ENCODE data around the gene BCAS4.

BCAS4 gene

DNA sequence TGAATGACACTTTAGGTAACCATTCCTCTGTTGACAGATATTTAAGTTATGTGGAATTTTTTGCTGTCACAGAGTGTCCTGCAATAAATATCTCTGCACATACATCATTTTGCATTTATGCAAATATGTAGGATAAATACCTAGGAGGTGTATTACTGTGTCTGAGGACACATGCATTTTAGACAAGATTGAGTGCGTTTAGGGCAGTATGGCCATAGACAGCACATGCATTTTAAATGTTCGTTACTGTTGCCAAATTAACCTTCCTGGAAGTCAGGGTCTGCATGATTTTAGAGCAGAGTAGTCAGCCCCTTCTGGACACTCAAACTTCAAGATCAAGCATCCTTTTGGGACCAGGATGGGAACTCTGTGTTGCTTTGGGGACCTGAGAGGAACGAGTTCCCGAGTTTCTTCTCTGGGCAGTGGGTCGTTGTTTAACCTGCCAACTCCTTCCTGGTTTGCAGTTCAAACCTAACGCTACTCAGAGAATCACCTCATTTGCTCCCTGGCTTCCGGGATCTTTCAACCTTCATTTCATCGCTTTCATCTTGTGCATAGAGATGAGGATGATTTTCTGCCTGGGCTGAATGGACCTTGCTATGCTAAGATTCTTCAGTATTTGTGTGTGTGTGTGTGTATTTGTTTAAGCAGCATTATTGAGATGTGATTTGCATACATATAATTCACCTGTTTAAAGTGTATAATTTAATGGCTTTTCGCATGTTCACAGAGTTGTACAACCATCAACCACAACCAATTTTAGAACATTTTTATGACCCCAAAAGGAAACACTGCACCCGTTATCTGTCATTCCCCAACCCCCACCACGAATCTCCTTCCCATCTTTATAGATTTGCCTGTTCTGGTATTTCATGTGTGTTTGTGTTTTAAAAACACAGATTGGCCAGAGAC is 9.8 kb downstream of the BCAS4 start:
- Histone ChIP-seq H3K9me3 (ENCODE audit: control insufficient read depth, low read length) (no peaks in the 10 kb centered on the region), H3K9ac (ENCODE audit: low read length) (no peak overlapping the region), H3K4me1 (ENCODE audit: control insufficient read depth, insufficient read depth, low read length) (no peaks in the 10 kb centered on the region), H3K4me3 (ENCODE audit: low read length) (no peak overlapping the region), H3K27me3 (ENCODE audit: control insufficient read depth, insufficient read depth, low read length) (no peaks in the 10 kb centered on the region), H3K36me3 (ENCODE audit: control insufficient read depth, insufficient read depth, low read length) (no peaks in the 10 kb centered on the region)

DNA sequence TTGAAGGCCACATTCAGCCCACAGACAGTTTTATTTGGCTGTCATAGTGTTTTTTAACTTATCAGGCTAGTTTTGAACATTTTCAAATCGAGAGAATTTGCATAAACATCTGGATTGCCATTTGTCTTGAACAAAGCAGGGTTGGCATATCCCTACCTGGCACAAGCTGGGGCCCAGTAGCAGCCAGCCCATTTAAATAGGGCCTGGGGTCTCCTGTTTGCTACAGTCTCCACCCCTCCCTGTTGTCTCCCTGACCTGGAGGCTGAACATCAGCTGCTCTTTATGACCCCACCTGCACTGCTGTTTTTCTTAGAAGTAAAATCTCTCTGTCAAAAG is 10.5 kb downstream of the BCAS4 start:
- H3K9me3 ChIP-seq (ENCODE audit: control insufficient read depth, low read length): no peaks in the 10 kb centered on the region
- no peaks in the 10 kb centered on the region for H3K27me3 ChIP-seq (ENCODE audit: control insufficient read depth, insufficient read depth, low read length)
- no peak overlapping the region for H3K9ac ChIP-seq (ENCODE audit: low read length)
- no peaks in the 10 kb centered on the region for H3K36me3 ChIP-seq (ENCODE audit: control insufficient read depth, insufficient read depth, low read length)
- H3K4me1 ChIP-seq (ENCODE audit: control insufficient read depth, insufficient read depth, low read length): no peaks in the 10 kb centered on the region
- no peak overlapping the region for H3K4me3 ChIP-seq (ENCODE audit: low read length)

DNA sequence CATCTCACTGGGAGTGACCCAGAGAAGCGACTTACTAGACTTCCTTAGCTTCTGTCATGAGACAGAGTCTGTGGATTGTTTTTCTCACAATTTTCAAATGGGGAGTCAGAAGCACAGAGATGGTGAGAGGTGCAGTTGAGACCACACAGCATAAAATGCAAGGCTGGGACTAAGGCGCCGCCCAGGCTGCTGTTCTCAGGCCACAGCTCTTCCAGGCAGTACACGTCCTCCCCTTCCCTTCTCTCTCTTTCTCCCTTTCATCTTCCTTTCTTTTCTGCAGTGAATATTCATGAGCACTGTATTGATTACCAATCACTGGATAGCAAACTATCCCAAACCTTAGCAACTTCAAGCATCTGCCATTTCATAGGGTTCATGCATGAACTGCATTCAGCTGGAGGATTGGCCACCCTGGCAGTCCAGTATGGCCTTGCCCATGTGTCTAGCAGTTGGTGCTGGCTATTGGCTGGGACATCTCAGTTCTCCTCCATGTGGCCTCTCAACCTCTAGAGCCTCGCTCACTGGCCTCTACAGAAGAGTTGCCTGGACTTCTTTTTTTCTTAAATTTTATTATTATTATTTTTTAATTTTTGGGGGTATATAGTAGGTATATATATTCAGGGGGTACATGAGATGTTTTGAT is 11.4 kb downstream of the BCAS4 start:
- Histone ChIP-seq H3K27me3 (ENCODE audit: control insufficient read depth, insufficient read depth, low read length) (no peaks in the 10 kb centered on the region), H3K4me1 (ENCODE audit: control insufficient read depth, insufficient read depth, low read length) (no peaks in the 10 kb centered on the region), H3K9me3 (ENCODE audit: control insufficient read depth, low read length) (no peaks in the 10 kb centered on the region), H3K9ac (ENCODE audit: low read length) (no peak overlapping the region), H3K36me3 (ENCODE audit: control insufficient read depth, insufficient read depth, low read length) (no peaks in the 10 kb centered on the region), H3K4me3 (ENCODE audit: low read length) (no peak overlapping the region)

DNA sequence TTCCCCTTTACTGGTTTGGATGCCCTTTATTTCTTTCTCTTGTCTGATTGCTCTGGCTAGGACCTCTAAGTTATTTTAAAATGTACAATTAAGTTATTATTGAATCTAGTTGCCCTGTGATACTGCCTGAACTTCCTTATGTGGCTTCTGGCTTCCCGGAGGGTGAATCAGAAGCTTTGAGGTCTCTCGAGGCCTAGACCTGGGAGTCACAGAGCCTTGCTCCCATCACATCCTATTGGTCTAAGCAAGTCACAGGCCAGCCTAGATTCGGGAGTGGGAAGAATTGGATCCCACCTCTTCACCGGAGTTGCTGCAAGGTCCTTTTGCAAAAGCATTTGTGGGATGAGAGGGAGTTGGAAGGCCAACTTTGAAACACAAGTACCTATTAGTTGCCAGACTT is 15.2 kb downstream of the BCAS4 start:
- Histone ChIP-seq H3K27me3 (ENCODE audit: control insufficient read depth, insufficient read depth, low read length) (no peaks in the 10 kb centered on the region), H3K36me3 (ENCODE audit: control insufficient read depth, insufficient read depth, low read length) (no peaks in the 10 kb centered on the region), H3K9ac (ENCODE audit: low read length) (no peak overlapping the region), H3K4me3 (ENCODE audit: low read length) (no peak overlapping the region), H3K4me1 (ENCODE audit: control insufficient read depth, insufficient read depth, low read length) (no peaks in the 10 kb centered on the region), H3K9me3 (ENCODE audit: control insufficient read depth, low read length) (no peaks in the 10 kb centered on the region)

DNA sequence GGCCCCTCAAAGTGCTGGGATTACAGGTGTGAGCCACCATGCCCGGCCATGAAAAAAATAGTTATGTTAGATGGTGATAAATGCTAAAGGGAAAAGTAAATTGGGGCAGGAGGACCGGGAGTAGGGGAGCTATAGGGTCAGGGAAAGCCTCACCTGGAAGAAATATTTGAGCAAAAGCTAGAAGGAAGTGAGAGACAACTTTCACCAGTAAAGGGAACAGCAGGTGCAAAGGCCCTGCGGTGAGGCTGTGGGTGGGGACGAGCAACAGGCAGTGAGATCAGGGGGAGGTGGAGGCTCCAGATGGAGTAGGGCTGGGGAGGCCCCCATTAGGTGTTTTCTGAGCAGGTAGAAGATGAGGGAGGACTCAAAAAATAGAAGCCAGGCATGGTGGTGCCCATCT is 16.0 kb downstream of the BCAS4 start:
- Histone ChIP-seq H3K9me3 (ENCODE audit: control insufficient read depth, low read length) (no peaks in the 10 kb centered on the region), H3K4me1 (ENCODE audit: control insufficient read depth, insufficient read depth, low read length) (no peaks in the 10 kb centered on the region), H3K4me3 (ENCODE audit: low read length) (no peak overlapping the region), H3K27me3 (ENCODE audit: control insufficient read depth, insufficient read depth, low read length) (no peaks in the 10 kb centered on the region), H3K9ac (ENCODE audit: low read length) (no peak overlapping the region), H3K36me3 (ENCODE audit: control insufficient read depth, insufficient read depth, low read length) (no peaks in the 10 kb centered on the region)

DNA sequence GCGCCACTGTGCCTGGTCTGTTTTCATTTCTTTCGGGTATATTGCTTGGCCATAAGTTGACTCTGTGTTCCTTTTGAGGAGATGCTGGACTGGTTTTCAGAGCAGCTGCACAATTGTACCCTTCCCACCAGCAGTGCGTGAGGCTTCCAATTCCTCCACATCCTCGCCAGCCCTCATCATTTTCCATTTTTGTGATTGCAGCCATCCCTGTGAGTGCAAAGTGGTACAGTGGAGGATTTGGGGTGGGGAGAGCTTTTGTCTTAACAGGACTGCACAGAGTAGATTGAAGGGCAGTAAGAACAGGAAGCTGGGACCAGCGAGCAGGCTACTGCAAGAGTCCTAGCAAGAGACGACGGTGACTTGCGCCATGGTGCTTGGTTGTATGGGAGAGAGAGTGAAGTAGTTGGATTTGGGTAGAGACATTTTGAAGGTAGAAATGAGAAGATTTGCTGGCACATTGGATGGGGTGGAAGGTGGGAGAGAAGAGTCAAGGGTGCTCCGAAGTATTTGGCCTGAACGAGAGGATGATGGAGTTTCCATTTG is 18.3 kb downstream of the BCAS4 start:
- Histone ChIP-seq H3K27me3 (ENCODE audit: control insufficient read depth, insufficient read depth, low read length) (no peaks in the 10 kb centered on the region), H3K4me1 (ENCODE audit: control insufficient read depth, insufficient read depth, low read length) (peaks cover 4% of the 10 kb centered on the region), H3K9ac (ENCODE audit: low read length) (no peak overlapping the region), H3K4me3 (ENCODE audit: low read length) (no peak overlapping the region), H3K36me3 (ENCODE audit: control insufficient read depth, insufficient read depth, low read length) (no peaks in the 10 kb centered on the region), H3K9me3 (ENCODE audit: control insufficient read depth, low read length) (no peaks in the 10 kb centered on the region)

DNA sequence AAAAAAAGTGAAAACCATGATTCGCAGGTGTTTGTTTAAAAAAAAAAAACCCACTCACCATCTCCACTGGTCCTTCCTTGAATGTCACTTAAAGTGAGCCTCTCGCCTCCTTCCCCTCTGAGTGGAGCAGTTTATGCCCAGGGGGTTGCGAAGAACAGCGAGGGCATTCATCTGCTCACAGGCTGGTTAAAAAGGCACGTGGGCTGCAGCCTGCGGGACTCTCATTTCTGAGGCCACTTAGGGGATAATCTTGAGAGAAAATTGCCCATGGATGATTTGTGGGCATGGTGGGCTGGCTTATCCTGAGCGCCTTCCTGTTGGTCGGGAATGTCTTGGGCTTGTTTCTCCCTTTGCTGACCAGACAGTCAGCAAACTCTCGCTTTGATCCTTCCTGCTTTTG is 18.9 kb downstream of the BCAS4 start:
- Histone ChIP-seq H3K9me3 (ENCODE audit: control insufficient read depth, low read length) (no peaks in the 10 kb centered on the region), H3K27me3 (ENCODE audit: control insufficient read depth, insufficient read depth, low read length) (no peaks in the 10 kb centered on the region), H3K9ac (ENCODE audit: low read length) (no peak overlapping the region), H3K4me3 (ENCODE audit: low read length) (no peak overlapping the region), H3K36me3 (ENCODE audit: control insufficient read depth, insufficient read depth, low read length) (no peaks in the 10 kb centered on the region), H3K4me1 (ENCODE audit: control insufficient read depth, insufficient read depth, low read length) (peaks cover 10% of the 10 kb centered on the region)

DNA sequence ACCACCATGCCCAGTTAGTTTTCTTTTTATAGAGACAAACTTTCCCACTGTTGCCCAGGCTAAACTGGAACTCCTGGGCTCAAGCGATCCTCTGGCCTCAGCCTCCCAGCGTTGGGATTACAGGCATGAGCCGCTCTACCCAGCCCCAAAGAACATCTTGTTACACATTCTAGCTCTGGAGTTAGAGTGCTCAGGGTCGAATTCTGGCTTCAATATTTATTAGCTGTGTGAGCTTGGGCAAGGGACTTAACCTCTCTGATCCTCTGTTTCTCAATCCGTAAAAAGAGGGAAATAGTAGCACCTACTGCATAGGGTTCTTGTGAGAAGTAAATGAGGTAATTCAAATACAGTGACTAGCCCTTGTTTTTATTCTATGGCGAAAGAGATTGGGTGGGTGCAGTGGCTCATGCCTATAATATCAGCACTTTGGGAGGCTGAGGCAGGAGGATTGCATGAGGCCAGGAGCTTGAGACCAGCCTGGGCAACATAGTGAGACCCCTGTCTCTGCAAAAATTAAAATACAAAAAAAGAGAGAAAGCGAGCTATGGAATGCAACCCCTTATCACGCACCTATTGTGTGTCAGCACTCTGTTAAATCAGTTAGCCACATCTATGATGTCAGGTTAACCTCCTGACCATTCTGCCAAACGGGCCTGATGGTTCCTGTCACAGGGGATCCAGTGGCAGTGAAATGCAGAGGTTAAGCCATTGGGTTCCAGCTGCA is 19.7 kb downstream of the BCAS4 start:
- H3K4me1 ChIP-seq (ENCODE audit: control insufficient read depth, insufficient read depth, low read length): peaks cover 12% of the 10 kb centered on the region

DNA sequence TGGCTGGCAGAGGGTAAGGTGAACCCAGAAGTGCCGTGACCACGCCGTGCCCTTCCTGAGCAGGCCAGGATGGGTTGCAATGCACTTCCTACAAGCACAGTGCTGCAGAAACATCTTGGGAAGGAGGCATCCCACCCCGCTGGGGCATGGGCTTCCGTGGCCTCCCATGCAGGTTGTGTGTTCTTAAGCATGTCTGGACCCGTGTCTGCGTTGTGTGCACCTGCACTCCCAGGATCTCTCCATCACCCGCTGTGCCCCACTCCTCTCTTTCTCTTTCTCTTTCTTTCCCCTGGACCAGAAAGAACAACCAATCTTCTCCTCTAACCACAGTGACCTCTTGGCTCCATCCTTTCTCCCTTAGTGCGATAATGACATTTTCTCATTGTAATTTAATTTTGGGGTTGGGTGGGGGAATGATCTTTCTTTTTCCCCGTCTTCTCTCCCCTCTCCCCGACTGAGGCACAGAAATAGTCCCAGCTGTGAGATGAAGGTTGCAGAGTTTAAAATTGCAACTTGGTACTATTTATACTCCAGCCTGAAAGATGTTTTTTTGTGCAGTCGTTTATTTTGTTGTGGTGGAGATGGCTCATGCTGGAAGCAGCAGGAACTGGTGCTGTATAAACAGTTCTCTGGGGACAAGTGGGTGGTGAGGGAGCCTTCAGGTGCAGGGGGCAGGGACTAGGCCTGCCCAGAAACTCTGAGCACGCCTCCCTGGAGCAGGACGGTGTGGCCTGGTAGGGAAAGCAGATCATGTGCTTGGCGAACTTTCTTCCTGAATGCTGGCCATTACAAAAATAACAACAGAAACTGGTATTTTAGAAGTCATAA is 20.5 kb downstream of the BCAS4 start:
- no peak overlapping the region for H3K4me3 ChIP-seq (ENCODE audit: low read length)
- H3K9me3 ChIP-seq (ENCODE audit: control insufficient read depth, low read length): no peaks in the 10 kb centered on the region
- no peaks in the 10 kb centered on the region for H3K36me3 ChIP-seq (ENCODE audit: control insufficient read depth, insufficient read depth, low read length)
- no peak overlapping the region for H3K9ac ChIP-seq (ENCODE audit: low read length)
- H3K4me1 ChIP-seq (ENCODE audit: control insufficient read depth, insufficient read depth, low read length): peaks cover 12% of the 10 kb centered on the region
- H3K27me3 ChIP-seq (ENCODE audit: control insufficient read depth, insufficient read depth, low read length): no peaks in the 10 kb centered on the region

More for the DNA sequence above, 19.7 kb downstream of the BCAS4 start:
- Histone ChIP-seq H3K9ac (ENCODE audit: low read length) (no peak overlapping the region), H3K9me3 (ENCODE audit: control insufficient read depth, low read length) (no peaks in the 10 kb centered on the region), H3K27me3 (ENCODE audit: control insufficient read depth, insufficient read depth, low read length) (no peaks in the 10 kb centered on the region), H3K36me3 (ENCODE audit: control insufficient read depth, insufficient read depth, low read length) (no peaks in the 10 kb centered on the region), H3K4me3 (ENCODE audit: low read length) (no peak overlapping the region)

DNA sequence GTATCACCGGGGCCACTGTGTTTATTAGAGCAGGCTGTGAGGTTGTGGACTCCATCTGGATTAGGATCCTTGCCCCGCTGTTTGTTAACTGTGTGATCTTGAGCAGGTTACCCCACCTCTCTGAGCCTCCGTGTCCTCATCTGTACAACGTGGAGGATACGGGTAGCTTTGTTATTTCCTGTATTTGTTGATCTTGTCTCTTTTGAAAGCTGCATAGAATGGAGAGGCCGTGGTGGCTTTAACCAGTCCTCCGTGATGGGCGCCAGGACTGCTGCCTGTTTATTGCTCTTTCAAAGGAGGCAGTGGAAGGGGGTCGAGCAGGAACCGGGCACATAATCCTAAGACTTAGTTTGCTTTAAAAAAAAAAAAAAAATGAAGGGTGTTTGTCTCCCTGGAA is 22.9 kb downstream of the BCAS4 start:
- peaks cover 12% of the 10 kb centered on the region for H3K4me1 ChIP-seq (ENCODE audit: control insufficient read depth, insufficient read depth, low read length)
- H3K9ac ChIP-seq (ENCODE audit: low read length): no peak overlapping the region
- H3K4me3 ChIP-seq (ENCODE audit: low read length): no peak overlapping the region
- no peaks in the 10 kb centered on the region for H3K9me3 ChIP-seq (ENCODE audit: control insufficient read depth, low read length)
- no peaks in the 10 kb centered on the region for H3K27me3 ChIP-seq (ENCODE audit: control insufficient read depth, insufficient read depth, low read length)
- no peaks in the 10 kb centered on the region for H3K36me3 ChIP-seq (ENCODE audit: control insufficient read depth, insufficient read depth, low read length)

DNA sequence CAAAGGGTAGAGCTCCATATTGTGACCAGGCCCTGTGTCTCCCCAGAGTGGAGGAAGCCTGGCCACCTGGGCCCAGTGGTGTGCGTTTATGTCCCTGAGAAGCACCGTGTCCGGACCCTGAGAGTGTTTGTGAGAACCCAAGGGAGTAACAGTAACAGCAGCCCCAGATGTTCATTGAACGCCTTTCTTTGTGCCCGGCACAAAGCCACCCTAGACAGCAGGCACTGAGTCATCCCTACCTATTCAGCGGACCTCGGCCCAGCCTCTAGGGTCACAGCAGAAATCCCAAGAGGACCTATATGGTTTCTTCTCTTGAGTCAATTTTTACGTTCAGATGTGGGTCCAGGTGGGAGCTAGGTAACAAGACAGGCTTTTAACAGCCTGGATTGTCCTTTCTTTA is 24.5 kb downstream of the BCAS4 start:
- Histone ChIP-seq H3K9me3 (ENCODE audit: control insufficient read depth, low read length) (no peaks in the 10 kb centered on the region), H3K27me3 (ENCODE audit: control insufficient read depth, insufficient read depth, low read length) (no peaks in the 10 kb centered on the region), H3K9ac (ENCODE audit: low read length) (no peak overlapping the region), H3K4me1 (ENCODE audit: control insufficient read depth, insufficient read depth, low read length) (peaks cover 17% of the 10 kb centered on the region), H3K4me3 (ENCODE audit: low read length) (no peak overlapping the region), H3K36me3 (ENCODE audit: control insufficient read depth, insufficient read depth, low read length) (no peaks in the 10 kb centered on the region)

Measured in mucosa of stomach (tissue), 1 donor.